HG02610 (cell line): ENCODE results near the gene TCP11L1.
A peak's percentile ranks its signal among the peaks of the same experiment; 100 is the strongest.

ENCODE experiments used
- ATAC-seq: cut with Tn5 transposase; IDR thresholded peaks from one replicate; pipeline ENCODE4 v1.9.1; 2021; ENCODE audit warnings: mild to moderate bottlenecking, moderate library complexity; ENCODE audit not compliant: unreplicated experiment

TCP11L1 gene, protein sequence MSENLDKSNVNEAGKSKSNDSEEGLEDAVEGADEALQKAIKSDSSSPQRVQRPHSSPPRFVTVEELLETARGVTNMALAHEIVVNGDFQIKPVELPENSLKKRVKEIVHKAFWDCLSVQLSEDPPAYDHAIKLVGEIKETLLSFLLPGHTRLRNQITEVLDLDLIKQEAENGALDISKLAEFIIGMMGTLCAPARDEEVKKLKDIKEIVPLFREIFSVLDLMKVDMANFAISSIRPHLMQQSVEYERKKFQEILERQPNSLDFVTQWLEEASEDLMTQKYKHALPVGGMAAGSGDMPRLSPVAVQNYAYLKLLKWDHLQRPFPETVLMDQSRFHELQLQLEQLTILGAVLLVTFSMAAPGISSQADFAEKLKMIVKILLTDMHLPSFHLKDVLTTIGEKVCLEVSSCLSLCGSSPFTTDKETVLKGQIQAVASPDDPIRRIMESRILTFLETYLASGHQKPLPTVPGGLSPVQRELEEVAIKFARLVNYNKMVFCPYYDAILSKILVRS

DNA sequence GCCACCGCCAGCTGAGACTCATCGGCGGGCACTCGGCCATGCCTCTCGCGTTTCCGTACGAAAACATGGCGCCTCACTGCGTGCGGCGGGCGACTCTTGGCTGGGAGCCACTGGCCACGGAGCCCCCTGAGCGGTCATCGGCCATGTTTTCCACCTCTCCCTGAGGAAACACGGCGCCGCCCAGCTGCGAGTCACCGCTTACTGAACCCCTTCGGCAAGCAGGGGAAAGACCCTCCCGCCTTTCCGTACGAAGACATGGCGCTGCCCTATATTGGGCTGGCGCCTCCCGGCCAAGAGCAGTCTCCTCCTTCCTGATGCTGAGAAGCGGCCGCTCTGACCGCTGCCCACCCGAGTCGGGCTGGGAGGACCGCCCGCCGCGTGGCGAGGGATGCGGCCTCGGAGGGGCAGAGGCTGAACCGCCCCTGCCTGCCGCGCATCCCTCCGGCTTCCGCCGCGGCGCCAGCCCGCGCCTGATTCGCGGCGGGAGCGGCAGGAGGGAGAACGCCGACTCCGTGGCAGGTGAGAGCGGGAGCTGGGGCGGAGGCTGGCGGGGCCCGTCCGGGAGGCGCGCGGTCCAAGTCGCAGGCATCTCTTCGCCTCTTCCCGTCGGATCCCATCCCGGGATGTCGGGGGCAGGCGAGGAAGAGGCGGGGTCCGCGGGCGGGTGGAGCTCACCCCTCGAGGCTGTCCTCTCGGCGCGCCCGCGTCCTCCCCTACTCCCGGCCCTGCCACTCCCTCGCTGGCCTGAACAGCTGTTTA, at the start of gene TCP11L1:
TCP11L1 (plus strand) TSS at position 299 of the 759 bp plus-strand sequence. CDS start 4,202 bp downstream, outside the sequence.
- ATAC-seq = peak; percentile 79

DNA sequence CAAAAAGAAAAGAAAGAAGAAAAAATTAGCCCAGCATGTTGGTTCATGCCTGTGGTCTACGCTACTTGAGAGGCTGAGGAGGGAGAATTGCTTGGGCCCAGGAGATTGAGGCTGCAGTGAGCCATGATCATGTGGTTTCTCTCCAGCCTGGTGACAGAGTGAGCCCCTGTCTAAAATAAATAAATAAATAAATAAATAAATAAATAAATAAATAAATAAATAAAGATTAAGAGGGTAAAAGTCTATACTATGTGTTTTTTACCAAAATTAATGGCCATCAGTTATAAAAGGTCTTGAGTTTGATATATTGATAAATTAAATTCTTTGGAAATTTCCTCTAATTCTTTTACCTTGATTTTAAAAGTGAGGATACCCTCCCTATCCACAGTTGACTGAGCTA, 48.9 kb upstream of the TCP11L1 start:
- no peak for ATAC-seq

DNA sequence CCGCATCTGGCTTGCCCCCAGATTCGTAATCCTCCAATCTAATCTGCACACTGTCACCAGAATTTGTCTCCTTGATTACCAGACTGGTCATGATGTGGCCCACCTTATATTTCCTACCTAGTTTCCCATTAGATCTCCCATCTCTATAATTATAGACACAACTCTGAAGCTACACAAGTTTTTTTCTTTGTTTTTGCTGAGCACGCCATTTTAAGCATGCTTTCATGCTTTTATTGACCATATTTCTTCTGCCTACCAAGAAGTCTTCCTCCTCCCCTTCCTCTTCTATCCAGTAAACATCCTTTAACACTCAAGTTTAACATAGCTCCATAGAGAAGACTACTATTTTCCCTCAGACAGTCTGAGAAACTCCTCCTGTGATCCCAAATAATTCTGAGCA, 47.9 kb upstream of the TCP11L1 start:
- ATAC-seq = no peak

DNA sequence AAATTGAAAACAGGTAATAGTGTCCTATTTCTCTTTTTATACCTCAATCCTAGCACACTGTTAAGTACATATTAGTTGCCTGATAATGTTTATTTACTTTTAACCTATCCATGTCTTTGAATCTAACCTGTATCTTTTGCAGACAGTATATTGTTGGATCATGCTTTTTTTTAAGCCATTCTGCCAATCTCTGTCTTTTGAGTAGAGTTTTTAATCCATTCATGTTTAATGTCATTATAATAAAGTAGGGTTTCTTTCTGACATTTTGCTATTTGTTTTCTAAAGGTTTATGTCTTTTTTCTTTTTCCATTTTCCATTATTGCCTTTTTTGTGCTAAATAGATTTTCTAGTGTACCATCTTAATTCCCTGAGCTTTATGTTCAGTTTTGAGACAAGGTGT, 47.5 kb upstream of the TCP11L1 start:
- ATAC-seq = no peak

DNA sequence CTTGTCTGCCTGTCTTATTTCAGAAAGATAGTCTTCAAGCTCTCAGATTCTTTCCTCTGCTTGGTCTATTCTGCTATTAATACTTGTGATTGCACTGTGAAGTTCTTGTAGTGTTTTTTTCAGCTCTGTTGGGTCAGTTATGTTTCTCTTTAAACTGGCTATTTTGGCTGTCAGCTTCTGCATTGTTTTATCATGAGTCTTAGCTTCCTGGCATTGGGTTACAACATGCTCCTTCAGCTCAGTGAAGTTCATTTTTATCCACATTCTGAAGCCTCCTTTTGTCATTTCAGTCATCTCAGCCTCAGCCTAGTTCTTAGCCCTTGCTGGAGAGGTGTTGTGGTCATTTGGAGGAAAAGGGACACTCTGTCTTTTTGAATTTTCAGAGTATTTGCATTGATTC, 39.2 kb upstream of the TCP11L1 start:
- no peak for ATAC-seq

DNA sequence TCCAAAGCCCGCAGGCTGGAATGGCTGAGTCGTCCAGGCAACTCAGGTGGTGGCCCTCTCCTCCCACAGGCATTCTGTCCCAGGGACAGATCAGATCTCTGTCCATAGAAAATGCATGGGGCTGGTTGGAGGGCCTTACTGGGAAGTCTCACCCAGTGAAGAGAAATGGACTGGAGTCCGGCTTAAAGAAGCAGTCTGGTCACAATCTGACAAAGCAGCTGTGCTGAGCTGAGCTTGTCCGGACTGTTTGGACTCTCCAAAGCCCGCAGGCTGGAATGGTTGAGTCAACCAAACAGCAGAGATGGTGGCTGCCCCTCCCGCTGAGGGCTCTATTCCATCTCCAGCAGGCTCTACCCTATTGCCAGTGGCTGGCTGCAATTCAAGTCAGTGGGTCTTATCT, 38.1 kb upstream of the TCP11L1 start:
- no peak for ATAC-seq

DNA sequence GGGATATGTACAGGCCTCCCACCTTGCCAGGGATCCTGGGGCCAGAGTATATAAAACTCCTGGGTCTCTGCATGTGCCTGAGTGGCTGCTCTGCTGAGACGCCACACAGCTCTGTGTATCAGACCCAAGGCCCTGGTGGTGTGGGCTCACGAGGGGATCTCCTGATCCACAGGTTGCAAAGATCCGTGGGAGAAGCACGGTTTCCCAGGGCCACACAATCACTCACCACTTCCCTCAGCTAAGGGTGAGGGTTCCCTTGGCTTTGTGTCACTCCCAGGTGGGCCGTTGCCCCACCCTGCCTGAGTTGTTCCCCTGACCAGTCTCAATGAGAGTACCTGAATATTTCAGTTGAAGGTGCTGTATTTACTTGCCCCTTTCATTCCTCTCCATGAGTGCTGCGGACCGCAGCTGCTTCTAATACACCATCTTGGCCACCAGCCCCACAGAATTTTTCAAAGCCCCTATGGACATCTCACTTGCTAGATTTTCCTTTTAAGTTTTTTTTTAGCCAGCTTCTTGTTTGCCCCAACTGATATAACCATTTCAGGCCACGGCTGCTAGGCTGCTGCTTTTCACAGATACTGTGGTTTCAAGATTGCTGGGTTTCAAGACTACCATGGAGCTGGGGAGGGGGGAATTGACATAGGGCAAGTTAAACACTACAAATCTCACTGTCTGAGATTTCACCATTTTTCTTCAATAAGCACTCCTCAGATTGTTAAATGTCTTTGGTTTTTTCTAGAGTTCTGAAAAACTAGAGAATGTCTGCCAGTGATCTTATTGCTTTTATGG, 37.4 kb upstream of the TCP11L1 start:
- ATAC-seq = no peak

DNA sequence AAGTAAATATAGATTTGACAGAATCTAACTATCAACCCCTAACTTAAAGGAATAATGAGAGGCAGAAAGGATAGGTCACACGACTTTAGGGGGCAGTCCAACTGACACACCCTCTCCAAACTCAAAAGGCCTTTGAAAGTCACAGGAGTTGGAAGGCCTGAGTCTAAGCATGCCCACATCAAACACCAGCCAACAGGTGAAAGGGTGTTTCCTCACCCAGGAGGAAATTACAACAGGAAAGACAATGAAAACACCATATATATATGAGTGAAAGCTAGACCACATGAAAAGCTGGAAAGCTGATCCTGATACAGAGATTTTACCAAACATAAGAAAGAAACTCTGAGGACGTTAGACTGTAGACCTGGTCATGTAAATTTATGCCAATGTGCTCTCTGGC, 34.2 kb upstream of the TCP11L1 start:
- ATAC-seq = no peak

DNA sequence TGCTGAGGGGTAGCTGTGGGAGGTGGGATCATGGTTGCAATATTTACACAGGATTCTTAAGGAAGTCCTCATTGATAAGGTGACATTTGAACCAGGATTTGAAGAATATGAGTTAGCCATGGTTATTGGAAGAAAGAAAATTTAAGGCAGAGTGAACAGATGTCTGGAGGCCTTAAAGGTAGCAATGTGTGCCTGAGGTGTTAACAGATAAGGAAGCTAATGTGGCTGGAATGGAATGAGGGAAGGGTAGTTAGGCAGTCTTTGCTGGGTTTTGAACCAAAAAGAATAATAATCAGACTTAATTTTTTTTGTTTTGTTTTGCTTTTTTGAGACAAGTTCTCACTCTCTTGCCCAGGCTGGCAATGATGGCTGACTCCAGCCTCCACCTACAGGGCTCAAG, 33.4 kb upstream of the TCP11L1 start:
- no peak for ATAC-seq

DNA sequence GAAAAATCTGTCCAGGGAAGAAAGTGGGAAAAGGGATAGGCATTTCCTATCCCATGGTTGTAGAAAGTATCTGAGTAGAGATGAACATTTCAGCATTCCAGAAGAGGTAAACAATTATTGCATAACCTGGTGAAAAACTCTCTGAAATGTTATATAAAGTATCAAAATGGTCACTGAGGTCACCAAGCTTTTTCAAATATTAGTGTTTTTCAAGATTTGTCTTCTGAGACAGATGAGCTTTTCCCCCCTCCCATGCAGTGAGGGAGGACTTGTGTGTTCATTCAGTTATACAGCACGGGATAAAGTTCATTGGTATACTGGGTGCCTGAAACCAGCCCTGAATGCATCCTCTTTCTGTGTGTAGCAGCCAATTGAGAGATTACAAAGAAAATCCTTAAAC, 25.6 kb upstream of the TCP11L1 start:
- ATAC-seq = no peak

DNA sequence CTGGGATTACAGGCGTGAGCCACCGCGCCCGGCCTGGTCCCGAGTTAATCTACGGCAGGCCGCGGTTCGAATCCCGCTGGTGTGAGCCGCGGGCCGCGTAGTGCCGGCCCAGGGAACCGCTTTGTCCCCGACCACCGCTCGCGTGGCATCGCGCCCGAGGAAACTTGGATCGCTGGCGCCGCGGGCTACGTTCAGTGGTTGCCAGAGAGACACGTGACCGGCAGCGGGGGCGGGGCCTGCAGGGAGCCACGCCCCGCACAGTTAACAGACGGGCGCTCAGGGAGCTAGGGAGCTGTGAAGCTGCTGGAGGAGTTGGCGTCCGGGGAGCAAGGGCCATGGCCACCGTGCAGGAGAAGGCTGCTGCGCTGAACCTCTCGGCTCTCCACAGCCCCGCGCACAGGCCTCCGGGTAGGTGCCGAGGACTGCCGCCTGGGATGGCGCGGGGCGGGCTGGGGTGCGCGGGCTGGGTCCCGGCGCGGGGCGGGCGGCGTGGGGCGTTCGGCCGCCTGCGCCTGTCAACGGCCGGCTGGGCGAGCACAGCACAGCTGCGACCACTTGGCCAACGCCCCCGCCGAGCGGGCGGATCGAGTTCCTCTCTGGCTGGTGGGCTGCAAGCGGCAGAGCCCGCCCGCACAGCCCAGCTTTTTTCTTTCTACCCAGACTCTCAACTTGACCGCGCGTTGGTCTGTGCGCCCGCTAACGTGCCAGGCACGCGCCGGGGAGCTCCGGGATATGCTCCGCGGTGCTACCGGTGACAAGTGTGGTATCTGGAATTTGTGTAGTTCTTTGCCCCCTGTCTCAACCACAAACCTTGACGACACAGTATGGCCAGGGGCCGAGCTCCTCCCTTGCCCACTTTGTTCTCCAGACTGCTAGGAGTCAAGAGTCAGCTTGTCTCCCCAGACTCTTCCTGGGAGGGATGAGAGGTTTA, 23.5 kb upstream of the TCP11L1 start, which contains the start of gene DEPDC7:
DEPDC7 (plus strand) TSS at position 258 of the 931 bp plus-strand sequence; CDS start at position 336, 78 bp downstream.
- peak; percentile 71 for ATAC-seq

DNA sequence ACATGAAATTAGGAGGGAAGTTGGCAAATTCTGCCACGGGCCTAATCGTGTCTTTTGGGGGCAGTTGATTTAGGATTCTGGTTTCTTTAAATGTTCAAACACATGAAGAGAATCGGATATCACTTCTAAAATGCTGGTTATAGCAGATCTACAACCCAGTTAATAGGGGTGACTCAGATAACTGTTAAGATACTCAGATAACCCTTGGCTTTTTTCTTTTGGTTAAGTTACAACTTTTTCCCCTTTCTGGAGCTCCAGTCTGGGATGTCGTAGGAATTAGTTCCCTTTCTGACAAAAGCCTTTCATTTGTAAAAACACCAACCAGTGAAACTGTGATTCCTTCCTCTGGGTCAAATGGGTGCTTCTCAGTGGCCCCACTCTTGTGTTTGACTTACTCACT, 22.7 kb upstream of the TCP11L1 start:
- ATAC-seq = no peak

DNA sequence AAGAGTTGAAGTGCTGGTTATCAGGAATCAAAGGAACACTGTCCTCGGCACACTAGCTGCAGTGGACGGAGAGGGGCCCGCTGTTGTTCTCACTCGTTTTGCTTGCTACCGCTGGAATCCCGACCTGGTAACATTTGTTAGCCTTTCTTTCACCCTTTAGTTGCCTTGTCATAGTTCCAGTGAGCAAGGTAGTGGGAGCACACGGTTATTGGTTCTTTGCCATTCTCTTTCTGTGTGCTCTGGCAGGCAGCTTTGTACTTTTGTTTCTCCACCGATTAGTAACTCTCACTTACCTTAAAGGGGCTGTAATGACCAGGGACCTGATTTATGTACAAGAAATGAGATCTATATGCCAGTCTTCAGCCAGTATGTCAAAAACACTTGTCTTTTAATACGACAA, 21.9 kb upstream of the TCP11L1 start:
- ATAC-seq = no peak

DNA sequence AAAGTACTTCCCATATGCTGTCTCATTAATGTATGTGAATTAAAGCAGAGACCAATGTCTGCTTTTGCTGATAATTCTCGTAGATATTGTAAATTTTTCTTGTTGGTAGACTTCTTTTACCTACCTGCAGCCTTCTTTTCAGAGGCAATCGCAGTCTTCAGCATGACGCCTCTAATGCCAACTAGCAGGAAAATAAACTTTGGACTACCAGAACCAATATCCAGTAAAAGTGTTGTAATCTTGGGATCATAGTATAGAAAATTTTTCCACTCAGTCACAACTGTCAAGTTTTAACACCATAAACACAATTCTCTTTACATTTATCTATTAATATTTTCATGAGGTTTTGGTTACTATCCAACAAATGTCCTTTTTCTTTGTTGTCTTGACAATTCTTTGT, 21.4 kb upstream of the TCP11L1 start:
- ATAC-seq = no peak

DNA sequence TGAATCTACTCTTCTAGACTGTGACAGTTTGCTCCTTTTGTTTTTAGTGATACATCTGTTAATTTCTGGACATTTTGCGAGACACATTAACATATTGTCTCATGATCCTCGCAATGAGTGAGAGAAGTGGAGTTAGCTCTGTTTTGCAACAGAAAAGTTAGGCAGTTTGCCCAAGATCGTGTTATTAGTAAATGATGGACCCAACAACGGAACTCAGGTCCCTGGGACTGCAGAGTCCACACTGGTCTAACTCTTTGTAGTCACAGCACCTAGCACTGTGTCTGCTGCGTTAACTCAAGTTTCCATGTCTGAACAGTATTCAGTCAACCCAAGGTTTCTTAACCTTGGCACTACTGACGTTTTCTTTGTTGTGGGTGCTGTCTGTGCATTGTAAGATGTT, 20.5 kb upstream of the TCP11L1 start:
- no peak for ATAC-seq

DNA sequence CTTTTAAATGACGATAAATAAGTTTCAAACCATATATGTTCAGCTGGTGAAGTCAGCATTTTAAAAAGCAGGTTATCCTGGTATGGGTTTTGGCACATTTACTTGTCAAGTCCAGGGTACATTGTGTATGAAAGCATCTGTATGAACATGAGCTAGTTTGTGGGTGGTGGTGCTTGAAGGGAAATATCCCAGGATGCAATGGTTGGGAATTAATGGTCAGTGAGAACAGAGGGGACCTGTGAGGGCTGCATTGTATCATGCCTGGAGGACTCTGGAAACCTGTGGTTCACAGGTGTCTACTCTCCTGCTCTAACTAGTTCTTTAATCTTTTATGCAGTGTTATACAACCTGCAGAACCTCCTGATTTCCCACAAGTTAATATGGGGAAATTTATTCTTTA, 17.9 kb upstream of the TCP11L1 start:
- no peak for ATAC-seq

DNA sequence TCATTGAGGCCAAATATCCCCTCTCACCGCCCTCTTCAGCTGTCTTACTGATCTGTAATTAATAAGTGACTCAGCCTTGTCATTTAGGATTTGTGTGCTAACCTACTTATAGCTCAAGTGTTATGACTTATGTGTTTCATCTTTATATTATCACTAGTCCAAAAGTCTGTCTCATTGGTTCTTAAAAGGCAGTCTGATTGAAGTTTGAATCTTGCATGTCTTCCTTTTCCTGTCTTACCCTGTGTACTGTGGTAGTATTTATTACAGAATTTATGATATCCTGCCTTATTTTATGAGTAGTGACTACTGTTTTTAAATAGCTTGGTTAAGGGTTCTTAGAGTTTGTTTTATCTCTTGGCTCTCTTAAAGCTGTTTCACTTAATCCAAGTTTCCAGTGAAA, 17.4 kb upstream of the TCP11L1 start:
- no peak for ATAC-seq

DNA sequence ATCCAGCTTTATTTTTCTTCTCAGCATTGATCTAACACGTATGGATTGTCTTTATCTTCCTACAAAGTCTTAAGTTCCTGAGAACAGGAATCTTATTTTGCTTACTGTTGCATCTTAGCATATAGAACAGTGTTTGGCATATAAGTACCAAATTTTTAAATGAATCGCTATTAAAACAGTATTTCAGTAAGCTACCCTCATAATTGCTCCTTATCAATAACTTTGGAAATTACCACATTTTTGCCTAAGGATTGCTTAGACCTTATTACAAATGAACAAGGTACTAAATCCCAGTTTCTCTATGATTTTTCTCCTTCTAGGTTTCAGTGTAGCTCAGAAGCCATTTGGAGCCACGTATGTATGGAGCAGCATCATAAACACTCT, 14.0 kb upstream of the TCP11L1 start:
- ATAC-seq = no peak

DNA sequence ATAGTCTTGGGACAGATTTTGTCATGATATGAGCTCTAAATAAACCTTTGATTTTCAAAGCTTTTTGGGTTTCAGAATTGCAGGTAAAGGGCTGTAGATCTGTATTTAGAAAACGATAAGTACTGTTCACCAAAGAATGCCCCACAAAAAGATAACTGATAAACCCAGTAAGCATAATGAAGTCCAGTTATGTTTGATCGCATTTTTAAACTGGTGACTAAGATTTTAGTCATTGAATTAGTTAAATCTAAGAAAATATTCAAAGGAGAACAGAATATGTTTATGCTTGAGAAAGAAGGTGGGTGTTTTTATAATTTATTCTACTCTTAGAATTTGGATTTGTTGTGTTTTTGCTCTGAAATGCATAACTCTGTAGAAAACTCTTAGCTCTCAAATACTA, 12.1 kb upstream of the TCP11L1 start:
- no peak for ATAC-seq

DNA sequence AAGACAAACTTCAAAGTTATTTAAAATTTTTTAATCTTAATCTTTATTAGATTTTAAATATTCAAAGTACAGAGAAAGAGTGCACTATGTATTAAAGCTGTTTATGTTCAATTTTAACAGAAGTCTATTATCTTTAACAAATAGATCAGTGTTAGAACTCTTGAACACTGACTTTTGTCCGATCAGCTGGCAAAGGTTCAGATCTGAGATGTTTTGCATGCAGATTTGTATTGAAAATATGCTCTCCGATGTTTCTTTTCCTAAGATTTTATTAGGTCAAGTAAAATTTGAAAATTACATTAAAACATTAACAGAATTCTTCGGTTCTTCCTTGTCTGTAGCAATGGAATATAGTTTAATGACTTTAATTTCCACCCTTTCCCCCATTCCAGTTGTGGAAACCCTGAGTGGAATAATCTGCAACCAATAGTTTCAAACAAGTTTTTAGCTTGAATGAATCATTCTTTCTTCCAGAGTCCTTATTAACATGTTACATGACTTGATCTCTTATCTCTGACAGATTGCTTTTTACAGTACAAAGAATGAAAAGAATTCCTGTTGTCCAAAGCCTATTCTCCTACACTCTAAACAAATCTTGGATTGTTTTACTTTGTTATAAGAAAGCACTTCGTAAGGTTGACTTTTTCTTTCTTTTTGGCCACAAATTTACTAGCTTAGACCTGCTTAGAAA, 11.4 kb upstream of the TCP11L1 start:
- ATAC-seq = no peak
